ENCODE results near the gene INAFM2.

INAFM2 gene

GRCh38 chr15:40365624-40366456, 42.3 kb downstream of the INAFM2 start:
- DNase-seq, result no peak

- no peak for DNase-seq
Observed at GRCh38 chr15:40366457-40367370, 43.2 kb downstream of the INAFM2 start.

GRCh38 chr15:40367371-40367685, 43.8 kb downstream of the INAFM2 start:
- DNase-seq, result no peak

- DNase-seq, result peak; percentile 72
Observed at GRCh38 chr15:40367686-40368611, 44.5 kb downstream of the INAFM2 start.

- DNase-seq, result no peak
Observed at GRCh38 chr15:40368719-40369473, 45.4 kb downstream of the INAFM2 start.

GRCh38 chr15:40369474-40369869, 46.0 kb downstream of the INAFM2 start:
- no peak for DNase-seq

- DNase-seq, result no peak
Observed at GRCh38 chr15:40369971-40370370, 46.5 kb downstream of the INAFM2 start.

- no peak for DNase-seq
Observed at GRCh38 chr15:40372981-40373380, 49.5 kb downstream of the INAFM2 start.

Measured in NCI-H1694 treated with DMSO at 0.1 percent for 48 hours (cell line).